Ishikawa (cell line): ENCODE data around the gene RMP24.

Experiments used
- CEBPB ChIP-seq: IDR thresholded peaks from 2 replicates; pipeline ENCODE4 v1.6.1; 2012
- CREB1 ChIP-seq: IDR thresholded peaks from 2 replicates; pipeline ENCODE4 v1.6.1; 2012; ENCODE audit warnings: low read depth
- EGR1 ChIP-seq: IDR thresholded peaks from 2 replicates; pipeline ENCODE4 v1.6.1; 2012
- EP300 ChIP-seq: IDR thresholded peaks from 2 replicates; pipeline ENCODE4 v1.6.1; 2012; ENCODE audit warnings: borderline replicate concordance
- FOXM1 ChIP-seq: IDR thresholded peaks from 2 replicates; pipeline ENCODE4 v1.6.1; 2012; ENCODE audit warnings: low read depth, borderline replicate concordance
- NFIC ChIP-seq: IDR thresholded peaks from 2 replicates; pipeline ENCODE4 v1.6.1; 2012
- RAD21 ChIP-seq: IDR thresholded peaks from 2 replicates; pipeline ENCODE4 v1.6.1; 2012; ENCODE audit warnings: low read depth
- REST ChIP-seq: IDR thresholded peaks from 2 replicates; pipeline ENCODE4 v1.6.1; 2012; ENCODE audit warnings: low read depth, mild to moderate bottlenecking
- TAF1 ChIP-seq: IDR thresholded peaks from 2 replicates; pipeline ENCODE4 v1.6.1; 2012; ENCODE audit warnings: low read depth, mild to moderate bottlenecking
- TCF12 ChIP-seq: IDR thresholded peaks from 2 replicates; pipeline ENCODE4 v1.6.1; 2012; ENCODE audit warnings: low read depth
- TEAD4 ChIP-seq: IDR thresholded peaks from 2 replicates; pipeline ENCODE4 v1.6.1; 2012
- USF1 ChIP-seq: IDR thresholded peaks from 2 replicates; pipeline ENCODE4 v1.6.1; 2012
- YY1 ChIP-seq: IDR thresholded peaks from 2 replicates; pipeline ENCODE4 v1.6.1; 2012; ENCODE audit warnings: low read depth
- ZBTB7A ChIP-seq: IDR thresholded peaks from 2 replicates; pipeline ENCODE4 v1.6.1; 2012; ENCODE audit warnings: low read depth
- TF ChIP-seq, protein P1 (sequence below): IDR thresholded peaks from 2 replicates; pipeline ENCODE4 v1.6.1; 2012

Gene RMP24

DNA sequence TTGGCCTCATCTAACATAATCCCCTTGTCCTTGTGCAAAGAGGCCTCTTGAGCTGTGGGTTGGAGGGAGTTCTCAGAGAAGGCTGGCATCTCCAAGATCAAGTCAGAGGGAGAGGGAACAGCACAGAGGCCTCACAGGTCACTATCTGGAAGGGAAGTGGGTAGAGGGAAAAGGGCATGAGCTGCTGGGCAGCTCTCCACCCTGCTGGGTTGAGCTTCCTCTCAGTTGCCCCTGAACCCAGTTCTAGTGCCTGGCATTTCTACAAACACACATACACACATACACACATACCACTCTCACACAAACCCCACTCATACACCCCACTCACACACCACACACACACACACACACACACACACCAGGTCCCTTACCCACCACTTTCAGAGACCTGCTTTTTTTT lies 30.3 kb upstream of the RMP24 start:
- TF ChIP-seq CEBPB: no peak

DNA sequence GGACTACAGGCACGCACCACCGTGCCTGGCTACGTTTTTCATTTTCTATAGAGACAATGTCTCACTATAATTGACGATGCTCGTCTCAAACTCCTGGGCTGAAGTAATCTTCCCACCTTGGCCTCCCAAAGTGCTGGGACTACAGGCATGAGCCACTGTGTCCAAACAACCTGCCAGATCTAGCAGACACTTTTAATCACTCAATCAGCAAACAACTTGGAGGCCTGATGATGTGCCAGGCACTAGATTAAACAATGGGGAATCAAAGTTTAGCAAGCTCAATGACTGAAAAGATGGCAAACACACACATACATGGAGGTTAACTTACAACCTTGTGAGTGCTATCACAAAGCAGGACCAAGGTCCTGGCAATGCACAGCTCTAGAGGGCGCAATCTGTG lies 29.8 kb upstream of the RMP24 start:
- no peak for TF ChIP-seq FOXM1

GRCh38 chr18:35948080-35948479 lies 24.4 kb upstream of the RMP24 start:
- TF ChIP-seq ZBTB7A (no peak), YY1 (no peak)

- TF ChIP-seq TAF1: no peak
- TF ChIP-seq ZBTB7A: no peak
- TF ChIP-seq EGR1: no peak
- no peak for TF ChIP-seq RAD21
- TF ChIP-seq EP300: no peak
- TF ChIP-seq, protein P1, sequence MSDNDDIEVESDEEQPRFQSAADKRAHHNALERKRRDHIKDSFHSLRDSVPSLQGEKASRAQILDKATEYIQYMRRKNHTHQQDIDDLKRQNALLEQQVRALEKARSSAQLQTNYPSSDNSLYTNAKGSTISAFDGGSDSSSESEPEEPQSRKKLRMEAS: no peak
- TF ChIP-seq TEAD4: no peak
- no peak for TF ChIP-seq TCF12
- TF ChIP-seq NFIC: no peak
- TF ChIP-seq YY1: no peak
- TF ChIP-seq REST: no peak
- no peak for TF ChIP-seq CREB1
- no peak for TF ChIP-seq USF1
- no peak for TF ChIP-seq CEBPB
Observed at GRCh38 chr18:35949090-35949489, 23.4 kb upstream of the RMP24 start.

- TF ChIP-seq TCF12: no peak
- TF ChIP-seq, protein P1: peak; percentile 60
- TF ChIP-seq ZBTB7A: peak; percentile 64; the same call in 1 of the 2 replicates
- 0 out of 2 replicates have a peak, but pooled peaks have one; percentile 14 for TF ChIP-seq NFIC
- peak; percentile 70 for TF ChIP-seq RAD21
Observed at GRCh38 chr18:35949903-35950627, 22.4 kb upstream of the RMP24 start.

- TF ChIP-seq TCF12 (no peak), FOXM1 (no peak), EGR1 (no peak), RAD21 (no peak), ZBTB7A (no peak), REST (no peak), CREB1 (no peak), TEAD4 (no peak), USF1 (no peak), TAF1 (no peak), CEBPB (no peak), YY1 (no peak), EP300 (no peak), NFIC (no peak)
- TF ChIP-seq, protein P1: no peak
Observed at GRCh38 chr18:35950628-35950982, 21.9 kb upstream of the RMP24 start.

GRCh38 chr18:35953688-35954087 lies 18.8 kb upstream of the RMP24 start:
- TF ChIP-seq FOXM1 (no peak), CEBPB (no peak), EP300 (no peak), USF1 (no peak), YY1 (no peak)
- TF ChIP-seq, protein P1: no peak
